ENCODE measurements around the gene UMOD.

UMOD gene

GRCh38 chr16:20364051-20364450, 11.5 kb upstream of the UMOD start:
- Histone ChIP-seq H3K9me3 (no peaks in the 10 kb centered on the region), H3K27me3 (peaks cover 0 to 9% of the 10 kb centered on the region in 2 donors), H3K4me3 (no peak overlapping the region), H3K4me1 (peaks cover 0 to 8% (median 0%) of the 10 kb centered on the region in 4 donors), H3K27ac (no peak overlapping the region), H3K36me3 (no peaks in the 10 kb centered on the region)
- intact Hi-C loops (cut with DNase I; ENCODE audit: low total_unique reads): no loop called here
- DNase-seq: no peak
- no peak for TF ChIP-seq CTCF (IDR thresholded peaks at IDR 0.05)

GRCh38 chr16:20363191-20363590, 10.7 kb upstream of the UMOD start:
- Histone ChIP-seq H3K27me3 (peaks cover 0 to 6% of the 10 kb centered on the region in 2 donors), H3K9me3 (no peaks in the 10 kb centered on the region), H3K27ac (no peak overlapping the region), H3K4me3 (no peak overlapping the region), H3K4me1 (peaks cover 0 to 8% (median 0%) of the 10 kb centered on the region in 4 donors), H3K36me3 (no peaks in the 10 kb centered on the region)
- no peak for TF ChIP-seq CTCF (IDR thresholded peaks at IDR 0.05)
- DNase-seq: no peak
- intact Hi-C loops (cut with DNase I; ENCODE audit: low total_unique reads): no loop called here

GRCh38 chr16:20359997-20360396, 7.5 kb upstream of the UMOD start:
- Histone ChIP-seq H3K4me1 (peaks cover 0 to 8% (median 0%) of the 10 kb centered on the region in 4 donors), H3K27ac (no peak overlapping the region), H3K36me3 (no peaks in the 10 kb centered on the region), H3K27me3 (peaks cover 0 to 7% of the 10 kb centered on the region in 2 donors), H3K4me3 (no peak overlapping the region), H3K9me3 (no peaks in the 10 kb centered on the region)
- TF ChIP-seq CTCF (IDR thresholded peaks at IDR 0.05): no peak
- no peak for DNase-seq
- intact Hi-C loops (cut with DNase I; ENCODE audit: low total_unique reads): no loop called here

- H3K27me3 ChIP-seq: peaks cover 0 to 7% of the 10 kb centered on the region in 2 donors
- intact Hi-C loops (cut with DNase I; ENCODE audit: low total_unique reads): no loop called here
Observed at GRCh38 chr16:20355114-20355782, 2.7 kb upstream of the UMOD start.

GRCh38 chr16:20353379-20353778, 864 bp upstream of the UMOD start:
- no peak overlapping the region for H3K4me3 ChIP-seq
- intact Hi-C loops (cut with DNase I; ENCODE audit: low total_unique reads): no loop called here
- no peaks in the 10 kb centered on the region for H3K9me3 ChIP-seq
- no peak for TF ChIP-seq CTCF (IDR thresholded peaks at IDR 0.05)
- H3K36me3 ChIP-seq: no peaks in the 10 kb centered on the region
- no peak overlapping the region for H3K27ac ChIP-seq
- peaks cover 0 to 3% (median 0%) of the 10 kb centered on the region in 4 donors for H3K4me1 ChIP-seq
- no peak for DNase-seq
- peaks cover 0 to 21% of the 10 kb centered on the region in 2 donors for H3K27me3 ChIP-seq

More at GRCh38 chr16:20355114-20355782, 2.7 kb upstream of the UMOD start:
- Histone ChIP-seq H3K36me3 (no peaks in the 10 kb centered on the region), H3K9me3 (no peaks in the 10 kb centered on the region), H3K27ac (no peak overlapping the region), H3K4me1 (no peaks in the 10 kb centered on the region), H3K4me3 (no peak overlapping the region)
- DNase-seq: no peak
- TF ChIP-seq CTCF (IDR thresholded peaks at IDR 0.05): no peak

Measured in tibial artery (tissue), 4 donors.